GM18511 (cell line): ENCODE data around the gene TENT4B.
A peak's percentile ranks its signal among the peaks of the same experiment; 100 is the strongest.
"Not testable (repeated sequence)": the region's sequence is repeated elsewhere in the genome, so short reads cannot be mapped to it uniquely, and the experiment has no call there.

Experiments used
- ATAC-seq: cut with Tn5 transposase; IDR thresholded peaks from one replicate; pipeline ENCODE4 v1.9.1; 2021; ENCODE audit warnings: mild to moderate bottlenecking, moderate library complexity; ENCODE audit not compliant: unreplicated experiment

The TENT4B gene

DNA sequence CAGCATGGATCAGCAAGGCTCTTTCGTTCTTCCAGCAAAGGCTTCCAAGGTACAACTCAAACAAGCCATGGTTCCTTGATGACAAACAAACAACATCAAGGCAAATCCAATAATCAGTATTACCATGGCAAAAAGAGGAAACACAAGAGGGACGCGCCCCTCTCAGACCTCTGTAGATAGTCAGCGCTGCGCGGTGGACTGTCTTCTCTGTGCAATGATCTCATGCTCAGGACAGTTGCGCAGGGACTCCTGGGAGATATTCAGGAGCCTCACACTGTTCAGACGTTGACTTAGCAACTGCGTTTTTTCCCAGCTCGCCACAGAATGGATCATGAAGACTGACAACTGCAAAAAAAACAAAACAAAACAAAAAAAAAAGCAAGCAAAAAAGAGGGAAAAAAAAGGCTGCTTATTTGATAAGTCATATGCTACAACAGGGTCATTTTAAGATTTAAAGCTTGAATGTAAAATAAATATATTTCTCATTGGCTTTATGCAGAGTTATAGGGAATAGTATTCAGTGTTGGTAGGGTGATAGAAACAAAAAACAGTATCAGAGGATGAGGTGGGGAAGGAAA lies 76.1 kb downstream of the TENT4B start:
- ATAC-seq = no peak

DNA sequence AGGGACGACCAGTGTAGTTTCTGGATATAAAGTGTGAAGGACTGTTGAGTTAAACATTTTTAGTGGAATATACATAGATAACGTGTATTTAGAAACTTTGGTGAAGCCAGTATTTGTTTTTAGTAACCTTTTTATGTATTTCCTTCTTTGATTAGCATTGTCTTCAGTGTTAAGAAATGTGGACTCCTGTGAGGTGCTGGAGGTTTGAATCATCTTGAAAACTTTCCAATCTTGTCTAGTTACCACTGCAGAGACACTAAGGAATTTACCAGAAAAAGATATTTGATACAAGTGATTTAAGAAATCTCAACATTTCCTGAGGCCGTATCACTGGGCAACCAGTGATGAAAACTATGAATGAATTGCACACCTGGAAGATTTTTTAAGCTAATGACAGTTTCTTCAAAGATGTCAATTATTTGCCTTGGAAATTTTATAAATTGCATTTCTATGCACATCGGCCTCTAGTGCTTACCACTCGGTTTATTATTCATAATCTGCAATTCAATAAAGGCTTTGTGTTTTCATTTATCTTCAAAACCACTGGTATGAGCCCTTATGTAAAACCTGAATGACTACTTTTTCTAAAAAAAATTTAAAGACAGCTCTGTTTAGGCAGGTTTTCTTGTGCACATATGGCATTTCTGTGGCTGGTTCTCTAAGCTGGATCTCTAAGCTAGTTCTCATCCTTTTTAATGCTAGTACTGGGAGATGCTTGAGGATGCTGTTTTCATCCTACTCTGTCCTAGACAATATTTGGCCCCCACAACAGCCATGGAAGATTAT lies 81.9 kb downstream of the TENT4B start:
- no peak for ATAC-seq

DNA sequence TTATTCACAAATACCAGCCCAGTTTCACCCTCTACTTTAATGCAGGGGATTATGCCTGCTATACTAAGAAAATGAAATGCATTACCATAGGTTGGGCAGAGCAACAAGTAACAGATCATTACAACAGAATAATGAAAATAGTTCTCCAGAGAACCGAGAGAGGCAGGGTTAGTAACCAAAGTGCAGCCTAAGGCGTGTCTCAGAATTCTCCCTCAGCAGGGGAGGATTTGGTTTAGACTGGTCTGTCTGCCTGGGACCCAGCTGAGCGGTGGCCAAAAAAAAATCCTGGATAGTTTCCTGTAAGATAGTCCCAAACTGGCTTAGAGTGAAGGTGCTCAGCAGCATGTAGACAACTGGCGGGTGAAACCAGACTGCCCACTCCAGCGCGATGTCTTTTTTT lies 82.5 kb downstream of the TENT4B start:
- ATAC-seq = no peak

DNA sequence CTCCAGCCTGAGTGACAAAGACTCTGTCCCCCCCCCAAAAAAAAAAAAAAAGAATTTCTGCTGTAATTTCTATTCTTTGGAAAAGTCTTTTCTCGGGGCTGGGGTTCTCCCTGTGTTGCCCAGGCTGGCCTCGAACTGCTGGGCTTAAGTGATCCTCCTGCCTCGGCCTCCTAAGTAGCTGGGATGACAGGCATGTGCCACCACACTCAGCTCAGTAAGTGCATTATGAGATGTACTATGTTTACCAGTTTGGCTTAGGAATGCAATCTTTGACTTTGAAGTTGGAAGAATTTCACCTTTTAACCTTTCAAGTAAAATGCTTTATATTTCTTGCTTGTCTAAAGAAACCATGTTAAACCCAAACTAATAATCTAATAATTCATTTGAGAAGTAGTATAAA lies 85.2 kb downstream of the TENT4B start:
- no peak for ATAC-seq

DNA sequence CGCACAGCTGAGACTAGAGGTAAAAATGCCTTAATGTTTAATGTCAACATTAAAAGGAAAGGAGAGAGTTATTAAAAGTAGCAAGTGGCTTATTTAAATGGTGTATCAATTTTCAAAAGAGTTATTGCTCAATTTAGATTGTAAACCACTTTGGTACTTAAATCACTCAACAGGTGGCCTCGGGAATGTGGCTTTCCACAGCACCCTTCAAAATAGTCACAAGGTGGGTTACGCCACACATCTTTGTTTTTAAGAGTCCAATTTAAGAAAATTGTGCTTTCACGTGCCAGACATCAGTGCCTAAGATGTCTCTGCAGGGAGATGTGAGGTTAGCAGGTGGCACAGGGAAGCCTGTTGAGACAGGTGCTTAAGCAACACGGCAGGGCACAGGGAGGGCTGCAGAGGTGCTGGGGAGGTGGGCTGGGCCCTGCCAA lies 85.8 kb downstream of the TENT4B start:
- ATAC-seq = no peak

DNA sequence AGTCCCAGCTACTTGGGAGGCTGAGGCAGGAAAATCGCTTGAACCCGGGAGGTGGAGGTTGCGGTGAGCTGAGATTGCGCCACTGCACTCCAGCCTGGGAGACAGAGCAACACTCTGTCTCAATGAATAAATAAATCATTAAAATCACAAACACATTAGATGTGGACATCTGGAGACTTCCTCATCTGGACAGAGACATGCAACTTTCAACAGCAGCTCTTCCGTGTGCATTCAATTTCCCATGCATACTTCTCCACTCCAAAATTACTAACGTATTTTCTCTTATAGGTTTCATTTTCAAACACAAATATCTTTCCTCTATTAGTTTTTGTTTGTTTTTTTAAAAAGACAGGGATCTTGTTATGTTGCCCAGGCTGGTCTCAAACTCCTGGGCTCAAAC lies 89.9 kb downstream of the TENT4B start:
- ATAC-seq = not testable (repeated sequence)

DNA sequence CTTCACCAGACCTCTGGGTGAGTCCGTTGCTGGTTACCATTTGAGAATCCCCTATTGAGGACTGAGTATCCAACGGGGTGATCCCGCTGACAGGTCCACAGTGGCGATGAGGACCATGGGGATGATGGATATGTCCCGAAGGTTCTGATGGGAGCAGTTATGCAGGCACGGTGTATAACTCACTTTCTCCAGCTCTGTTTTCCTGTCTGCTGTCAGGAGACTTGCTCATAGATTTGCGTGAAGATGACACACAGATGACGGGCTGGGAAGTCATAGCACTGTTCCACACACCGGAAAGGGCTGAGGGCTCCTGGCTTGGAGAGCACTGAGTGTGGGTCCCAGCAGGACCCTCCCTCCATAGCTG lies 91.0 kb downstream of the TENT4B start:
- no peak for ATAC-seq

DNA sequence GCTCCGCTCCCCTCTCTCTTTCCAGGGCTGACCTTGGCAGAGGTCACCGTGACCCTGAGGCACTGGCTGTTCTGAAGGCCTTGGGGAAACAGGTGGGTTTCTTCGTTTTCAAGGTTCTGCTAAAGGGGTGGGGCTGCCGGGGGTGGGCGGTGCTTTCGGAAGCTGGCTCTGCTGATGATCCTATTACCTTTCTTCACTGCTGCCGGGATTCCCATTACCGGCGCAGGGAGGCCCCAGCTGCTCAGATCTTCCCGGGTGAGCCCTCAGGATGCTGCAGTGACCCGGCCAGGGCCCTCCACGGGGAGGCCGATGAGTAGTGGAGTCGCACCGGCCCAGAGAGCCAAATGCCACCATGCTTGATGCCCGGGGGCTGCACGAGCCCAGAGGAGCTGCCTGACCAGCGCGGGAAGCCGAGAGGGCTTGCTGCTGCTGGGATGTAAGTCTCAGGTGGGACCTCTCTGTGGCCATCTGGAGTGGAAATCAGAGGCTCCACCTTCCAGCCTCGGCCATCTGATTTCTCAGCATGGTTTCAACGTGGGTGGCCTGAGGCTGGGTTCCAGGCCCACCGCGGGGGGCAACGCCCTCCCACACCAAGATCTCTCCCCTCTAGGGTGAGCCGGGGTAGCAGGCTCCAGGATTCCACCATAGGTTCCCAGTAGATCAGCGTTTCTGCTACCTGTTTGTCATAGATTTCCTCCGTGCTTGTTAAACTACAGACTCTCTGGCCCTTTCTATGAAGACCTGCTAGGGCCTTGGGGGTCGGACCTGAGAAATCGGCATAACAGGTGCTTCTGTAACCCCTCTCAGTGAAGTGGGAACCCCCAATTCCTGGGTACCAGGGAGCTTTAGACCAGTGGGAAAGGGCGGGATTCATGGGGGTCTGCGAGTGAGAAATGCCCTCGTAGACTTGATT lies 91.7 kb downstream of the TENT4B start:
- no peak for ATAC-seq

DNA sequence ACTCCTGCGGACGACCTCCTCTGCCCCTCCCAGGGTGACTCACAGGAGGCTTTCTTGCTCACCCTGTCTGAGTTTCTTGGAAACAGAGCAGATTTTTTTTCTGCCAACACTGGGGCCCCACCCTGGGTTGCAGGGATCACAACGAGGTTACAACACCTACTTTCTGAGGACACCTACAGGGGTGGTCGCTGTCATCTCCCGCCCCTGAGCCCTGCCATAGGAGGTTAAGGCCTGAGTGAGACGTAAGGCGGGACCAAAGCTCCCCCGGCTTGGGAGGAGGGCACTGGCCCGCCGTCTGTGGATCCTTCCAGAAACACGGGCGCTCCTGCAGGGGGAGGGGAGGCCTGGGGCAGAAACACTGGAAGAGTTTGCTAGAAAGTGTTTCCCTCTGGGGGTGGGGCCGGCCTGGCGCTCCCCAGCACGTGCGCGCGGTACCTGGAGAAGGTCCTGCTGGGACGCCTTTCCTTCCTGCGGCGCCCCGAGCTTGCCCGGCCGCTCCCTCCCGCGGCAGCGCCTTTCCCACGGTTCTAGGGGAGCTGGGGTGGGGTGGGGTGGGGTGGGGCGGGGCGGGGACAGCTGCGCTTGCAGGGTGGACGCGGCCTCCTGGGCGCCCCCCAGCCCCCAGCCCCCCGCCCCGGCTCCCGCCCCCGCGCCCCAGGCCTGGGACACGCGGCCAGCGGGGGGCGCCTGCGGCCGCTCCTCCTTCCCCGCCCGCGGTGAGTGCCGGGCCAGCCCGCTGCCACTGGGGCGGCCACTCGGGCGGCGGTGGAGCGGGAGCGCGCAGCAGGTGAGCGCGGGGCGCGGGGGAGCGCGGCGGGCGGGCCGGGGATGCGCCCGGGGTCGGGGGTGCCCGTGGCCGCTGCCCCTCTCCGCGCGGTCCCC lies 92.6 kb downstream of the TENT4B start:
- ATAC-seq = peak; percentile 80

DNA sequence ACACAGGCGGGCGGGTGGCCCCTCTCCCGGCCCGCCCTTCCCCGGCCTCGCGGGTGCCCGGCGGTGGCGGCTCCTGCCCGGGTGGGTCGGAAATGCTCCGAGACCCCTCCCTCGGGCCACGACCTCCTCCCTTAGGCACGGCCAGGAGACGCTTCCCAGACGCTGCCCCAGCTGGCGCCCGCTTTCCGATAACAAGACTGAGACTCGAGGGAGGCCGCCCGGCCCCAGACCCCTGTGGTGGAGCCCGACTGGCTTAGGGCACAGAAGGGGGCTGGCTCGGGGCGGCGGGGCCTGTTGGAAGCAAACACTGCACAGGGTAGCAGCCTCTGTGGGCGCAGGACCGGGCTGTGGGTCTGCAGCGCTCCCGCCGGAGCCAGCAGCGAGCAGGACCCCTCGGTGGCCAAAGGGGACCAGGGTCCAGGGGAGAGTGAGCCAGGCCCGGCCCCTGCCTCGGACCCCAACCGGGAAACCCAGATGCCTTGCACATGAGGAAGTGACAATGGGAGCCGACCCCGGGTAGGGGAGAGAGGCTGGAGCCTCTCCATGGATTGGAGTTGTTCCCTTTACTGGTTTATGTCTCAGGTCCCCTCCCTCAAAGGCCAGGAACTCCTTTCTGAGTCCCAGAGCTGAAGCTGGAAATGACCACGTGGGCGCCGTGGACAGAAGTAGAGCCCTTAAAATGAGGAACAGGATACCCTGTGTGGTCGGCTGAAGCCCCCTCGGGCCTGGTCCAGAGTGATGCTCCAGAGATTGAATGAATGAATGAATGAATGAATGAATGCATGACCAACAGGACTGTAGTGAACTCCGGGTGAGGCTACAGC lies 93.4 kb downstream of the TENT4B start:
- peak; percentile 42 for ATAC-seq

DNA sequence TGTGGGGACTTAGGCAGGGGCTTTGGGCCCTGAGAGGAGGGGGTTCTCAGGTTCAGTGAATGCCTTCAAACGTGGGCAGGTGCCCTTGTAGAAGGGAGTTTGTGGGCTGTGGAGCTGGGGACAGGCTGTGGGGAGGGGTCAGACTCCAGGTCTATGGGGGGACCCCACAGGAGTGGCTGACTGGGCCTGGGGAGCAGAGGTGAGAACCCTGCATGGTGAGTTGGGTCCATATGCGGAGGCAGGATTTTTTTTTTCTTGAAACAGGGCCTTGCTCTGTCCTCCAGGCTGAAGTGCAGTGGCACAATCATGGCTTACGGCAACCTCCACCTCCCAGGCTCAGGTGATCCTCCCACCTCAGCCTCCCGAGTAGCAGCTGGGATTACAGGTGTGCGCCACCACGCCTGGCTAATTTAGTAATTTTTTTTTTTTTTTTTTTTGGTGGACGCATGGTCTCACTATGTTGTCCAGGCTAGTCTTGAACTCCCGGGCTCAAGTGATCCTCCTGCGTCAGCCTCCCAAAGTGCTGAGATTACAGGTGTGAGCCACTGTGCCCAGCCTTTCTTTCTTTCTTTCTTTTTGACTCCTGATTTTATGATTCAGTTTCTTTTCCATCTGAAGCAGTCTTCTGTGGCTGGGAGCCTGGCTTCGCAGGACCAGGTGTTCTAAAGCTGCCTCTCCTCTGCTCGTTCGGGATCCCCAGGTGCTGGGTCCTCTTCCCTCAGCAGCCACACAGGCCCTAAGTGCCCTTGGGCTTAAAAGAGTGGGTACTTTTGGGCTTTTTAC lies 94.2 kb downstream of the TENT4B start:
- ATAC-seq = no peak

DNA sequence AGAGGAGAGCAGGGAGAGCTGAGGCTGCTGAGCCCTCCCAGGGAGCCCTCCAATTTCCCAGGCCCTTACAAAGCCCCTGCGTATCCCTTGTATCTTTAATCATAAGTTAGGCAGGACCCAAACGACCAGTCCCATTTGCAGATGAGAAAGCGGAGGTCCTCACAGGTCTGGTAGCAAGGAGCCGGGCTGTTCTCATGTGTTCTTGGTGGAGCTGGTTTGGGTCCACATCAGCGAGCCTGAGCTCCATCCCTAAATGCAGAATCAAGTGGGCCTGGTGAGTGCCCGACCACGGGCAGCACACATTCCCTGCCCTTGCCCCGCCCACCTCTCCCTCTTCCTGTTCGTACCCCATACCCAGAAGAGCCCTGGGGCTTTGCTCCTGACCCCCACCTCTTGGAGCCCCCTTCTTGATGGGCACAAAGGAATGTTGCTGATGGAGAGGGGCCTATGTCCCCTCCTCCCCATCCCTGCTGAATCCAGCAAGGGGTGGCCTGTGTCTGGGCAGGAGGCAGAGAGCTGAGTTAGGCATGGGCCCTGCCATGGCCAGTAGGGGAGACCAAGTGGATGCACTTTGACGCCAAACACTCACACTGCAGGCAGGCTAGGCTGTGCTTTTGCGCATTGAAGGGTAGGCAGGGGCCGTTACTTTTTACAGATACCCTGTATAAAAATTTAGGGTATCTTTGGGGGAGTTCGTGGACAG lies 95.0 kb downstream of the TENT4B start:
- ATAC-seq = no peak

DNA sequence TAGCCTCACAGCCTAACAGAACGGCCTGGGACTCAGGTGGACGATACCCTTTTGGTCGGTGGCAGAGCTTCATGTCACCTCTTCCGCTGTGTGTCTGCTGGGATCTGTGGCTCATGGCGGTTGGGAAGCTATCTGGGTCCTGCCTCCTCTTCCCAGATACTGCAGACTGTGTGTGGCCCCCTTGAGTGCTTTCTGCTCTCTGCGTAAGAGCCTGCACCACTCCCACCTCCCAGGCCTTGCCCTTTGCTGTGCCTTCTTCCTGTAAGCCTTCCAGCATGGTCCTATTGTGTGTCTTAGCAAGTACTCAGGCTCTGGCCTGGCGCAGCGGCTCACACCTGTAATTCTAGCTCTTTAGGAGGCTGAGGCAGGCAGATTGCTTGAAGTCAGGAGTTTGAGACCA lies 95.7 kb downstream of the TENT4B start:
- ATAC-seq = no peak

DNA sequence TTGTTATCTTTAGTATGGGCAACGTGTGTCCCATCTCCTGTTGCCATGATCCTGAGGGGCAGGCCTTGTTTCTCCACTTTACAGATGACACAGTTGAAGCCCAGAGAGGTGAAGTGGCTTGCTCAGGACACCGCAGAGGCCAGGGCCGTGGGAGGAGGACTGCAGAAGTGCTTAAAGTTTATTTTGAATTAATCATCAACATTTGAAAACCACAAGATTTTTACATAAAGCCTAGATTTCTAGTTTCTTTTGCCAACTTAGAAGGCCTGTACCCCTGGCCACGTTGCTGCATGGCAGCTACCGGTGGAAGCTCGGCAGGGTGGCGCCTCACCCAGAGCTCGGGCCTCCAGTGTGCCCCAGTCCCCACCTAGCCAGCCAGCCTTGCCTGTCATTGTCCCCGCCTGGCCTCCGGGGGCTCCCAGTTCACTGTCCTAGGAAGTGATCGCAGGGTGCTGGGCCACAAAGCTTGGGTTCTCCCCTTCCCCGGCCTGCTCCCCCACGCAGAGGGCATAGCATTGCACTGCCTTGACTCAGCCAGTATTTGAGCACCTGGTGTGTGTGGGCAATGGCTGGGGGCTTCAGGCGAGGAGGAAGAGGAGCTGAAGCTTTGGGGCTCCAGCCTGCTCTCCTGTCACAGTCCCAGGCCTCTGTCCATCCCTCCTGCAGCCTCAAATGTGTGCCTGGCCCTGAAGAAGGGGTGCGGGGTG lies 98.4 kb downstream of the TENT4B start:
- ATAC-seq = no peak

DNA sequence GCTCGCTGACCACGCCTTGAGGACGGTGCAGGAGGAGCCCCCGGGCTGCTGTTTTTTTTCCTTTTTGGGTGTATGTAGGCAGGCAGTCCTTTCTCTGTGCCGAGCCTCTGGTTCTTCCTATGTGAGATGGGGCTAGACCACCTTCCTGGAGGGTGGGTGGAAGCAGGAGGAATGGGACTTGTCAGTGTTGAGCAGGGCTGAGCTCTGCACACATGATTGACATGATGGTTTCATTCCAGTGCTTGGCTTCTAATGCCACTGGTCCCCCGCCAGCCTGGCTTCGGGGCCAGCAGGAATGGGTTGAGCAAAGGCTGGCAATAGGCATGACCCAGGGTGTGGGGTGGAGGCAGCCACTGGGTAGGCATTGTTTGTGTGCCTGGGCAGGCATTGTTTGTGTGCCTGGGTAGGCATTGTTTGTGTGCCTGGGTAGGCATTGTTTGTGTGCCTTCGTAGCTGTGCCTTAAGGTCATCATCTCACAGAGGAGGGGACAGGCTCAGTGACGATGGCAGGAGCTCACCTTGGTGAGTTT lies 99.0 kb downstream of the TENT4B start:
- ATAC-seq = no peak

DNA sequence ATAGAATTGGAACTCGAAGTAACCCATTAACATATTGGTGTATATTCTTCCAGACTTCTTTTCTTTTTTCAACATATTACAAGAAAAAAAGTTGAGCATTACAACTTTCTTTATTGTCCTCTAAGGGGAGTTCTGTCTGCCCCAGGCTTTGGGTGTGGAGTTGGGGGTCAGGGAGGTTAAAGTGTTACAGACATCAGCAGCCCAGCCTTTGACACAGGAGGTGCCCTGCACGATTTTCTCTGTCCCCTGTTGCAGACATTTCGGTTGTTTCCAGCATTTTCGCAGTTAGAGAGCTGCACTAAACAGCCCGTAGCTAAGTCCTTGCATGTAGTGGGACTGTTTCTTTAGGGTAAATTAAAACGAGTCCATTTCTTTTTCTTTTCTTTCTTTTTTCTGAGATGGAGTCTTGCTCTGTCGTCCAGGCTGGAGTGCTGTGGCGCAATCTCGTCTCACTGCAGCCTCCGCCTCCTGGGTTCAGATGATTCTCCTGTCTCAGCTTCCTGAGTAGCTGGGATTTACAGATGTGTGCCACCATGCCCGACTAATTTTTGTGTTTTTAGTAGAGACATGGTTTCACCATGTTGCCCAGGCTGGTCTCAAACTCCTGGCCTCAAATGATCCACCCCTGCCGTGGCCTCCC lies 99.9 kb downstream of the TENT4B start:
- ATAC-seq = no peak

DNA sequence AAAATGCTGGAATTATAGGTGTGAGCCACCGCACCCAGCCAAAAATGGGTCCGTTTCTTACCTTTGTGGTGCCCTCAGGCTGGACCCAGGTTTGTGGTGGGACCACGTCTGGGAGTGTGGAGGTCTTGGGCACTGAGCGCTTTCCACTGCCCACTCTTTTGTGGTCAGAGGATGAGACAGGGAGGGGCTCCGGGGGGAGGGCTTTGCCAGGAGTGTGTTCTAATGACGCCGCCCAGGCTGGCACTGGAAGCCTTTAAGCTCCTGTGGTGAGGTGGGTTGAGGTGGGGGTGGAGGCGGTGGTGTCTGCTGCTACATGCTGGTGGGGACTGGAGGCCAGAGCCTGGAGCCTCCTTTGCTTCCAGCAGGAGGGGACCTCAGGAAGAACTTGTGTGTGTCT lies 100.4 kb downstream of the TENT4B start:
- ATAC-seq = no peak
